Epithelial cell of proximal tubule (primary cell): Measurements from ENCODE around the gene PSMB5. TPM values are rescaled to one million over a fixed set of nuclear protein-coding genes. Genes with fewer than 3 reads are reported as not detected.
"Not testable (repeated sequence)": the region's sequence is repeated elsewhere in the genome, so short reads cannot be mapped to it uniquely, and the experiment has no call there.

Source experiments
- DNase-seq: peaks from one replicate; pipeline ENCODE4 v3.0.0-alpha.2; 2011; ENCODE audit warnings: low read depth
- H3K4me3 ChIP-seq: 2 replicates; pipeline ENCODE4 v1.5.1; 2011; ENCODE audit warnings: low read depth, mild to moderate bottlenecking, low read length
- total RNA-seq: library from RNA; depleted of rRNA; stranded (reverse); fragments of >200 nt; gene quantifications from 2 replicates; pipeline ENCODE4 v1.2.3, GENCODE V29; 2015
- TF ChIP-seq, protein P1 (sequence below): conservative IDR thresholded peaks from 2 replicates; pipeline ENCODE4 v1.5.1; 2012; ENCODE audit warnings: low read depth, mild to moderate bottlenecking, low read length

PSMB5 gene
- total RNA-seq, 1 donor from 2014 or later, result 388 TPM

GRCh38 chr14:23021889-23022442 is 12.7 kb downstream of the PSMB5 start:
- DNase-seq, result no peak
- TF ChIP-seq, protein P1, sequence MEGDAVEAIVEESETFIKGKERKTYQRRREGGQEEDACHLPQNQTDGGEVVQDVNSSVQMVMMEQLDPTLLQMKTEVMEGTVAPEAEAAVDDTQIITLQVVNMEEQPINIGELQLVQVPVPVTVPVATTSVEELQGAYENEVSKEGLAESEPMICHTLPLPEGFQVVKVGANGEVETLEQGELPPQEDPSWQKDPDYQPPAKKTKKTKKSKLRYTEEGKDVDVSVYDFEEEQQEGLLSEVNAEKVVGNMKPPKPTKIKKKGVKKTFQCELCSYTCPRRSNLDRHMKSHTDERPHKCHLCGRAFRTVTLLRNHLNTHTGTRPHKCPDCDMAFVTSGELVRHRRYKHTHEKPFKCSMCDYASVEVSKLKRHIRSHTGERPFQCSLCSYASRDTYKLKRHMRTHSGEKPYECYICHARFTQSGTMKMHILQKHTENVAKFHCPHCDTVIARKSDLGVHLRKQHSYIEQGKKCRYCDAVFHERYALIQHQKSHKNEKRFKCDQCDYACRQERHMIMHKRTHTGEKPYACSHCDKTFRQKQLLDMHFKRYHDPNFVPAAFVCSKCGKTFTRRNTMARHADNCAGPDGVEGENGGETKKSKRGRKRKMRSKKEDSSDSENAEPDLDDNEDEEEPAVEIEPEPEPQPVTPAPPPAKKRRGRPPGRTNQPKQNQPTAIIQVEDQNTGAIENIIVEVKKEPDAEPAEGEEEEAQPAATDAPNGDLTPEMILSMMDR, result no peak
- H3K4me3 ChIP-seq, result no peak overlapping the region

GRCh38 chr14:23021434-23021833 is 13.3 kb downstream of the PSMB5 start:
- TF ChIP-seq, protein P1, result no peak
- no peak for DNase-seq
- H3K4me3 ChIP-seq, result no peak overlapping the region

DNA sequence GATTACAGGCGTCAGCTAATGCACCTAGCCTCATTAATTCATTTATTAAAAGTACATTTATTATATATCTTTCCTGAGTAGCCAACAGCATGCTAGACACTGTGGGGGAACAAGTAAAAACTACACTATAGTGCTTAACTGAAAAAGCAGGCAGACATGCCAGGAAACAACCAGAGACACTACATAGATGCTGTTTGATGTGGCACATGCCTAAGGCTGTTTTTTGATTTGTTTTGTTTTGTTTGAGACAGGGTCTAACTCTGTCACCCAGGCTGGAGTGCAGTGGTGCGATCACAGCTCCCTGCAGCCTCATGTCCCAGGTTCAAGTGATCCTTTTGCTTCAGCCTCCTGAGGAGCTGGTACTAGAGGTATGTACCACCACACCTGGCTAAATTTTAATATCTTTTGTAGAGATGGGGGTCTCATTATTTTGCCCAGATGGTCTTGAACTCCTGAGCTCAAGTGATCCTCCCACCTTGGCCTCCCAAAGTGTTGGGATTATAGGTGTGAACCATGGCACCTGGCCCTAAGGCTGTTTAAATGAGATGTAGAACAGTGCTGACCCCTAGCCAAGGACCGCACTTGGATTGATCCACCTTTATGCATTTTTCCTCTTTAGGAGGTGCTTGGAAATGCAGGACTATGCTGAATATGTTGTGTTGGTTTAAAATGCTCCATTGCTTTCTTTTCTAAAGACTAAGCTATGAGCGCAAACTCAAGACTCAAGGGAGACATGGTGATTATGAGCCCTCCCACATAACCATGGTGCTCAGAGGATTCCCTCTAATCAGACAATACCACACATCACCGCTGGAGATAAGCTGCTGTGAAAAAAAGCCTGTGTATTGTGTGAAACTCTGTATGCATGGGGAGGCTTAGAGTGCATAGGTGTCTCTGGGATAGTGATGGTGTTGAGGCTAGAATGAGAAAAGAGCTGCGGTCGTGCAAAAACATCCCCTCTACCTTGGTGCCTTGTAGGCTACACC is 14.3 kb downstream of the PSMB5 start:
- H3K4me3 ChIP-seq, result no peak overlapping the region
- no peak for DNase-seq
- TF ChIP-seq, protein P1, result no peak

GRCh38 chr14:23018107-23018506 is 16.6 kb downstream of the PSMB5 start:
- TF ChIP-seq, protein P1, result no peak
- DNase-seq, result no peak
- no peak overlapping the region for H3K4me3 ChIP-seq

GRCh38 chr14:23017091-23017490 is 17.6 kb downstream of the PSMB5 start:
- TF ChIP-seq, protein P1, result no peak

GRCh38 chr14:23015618-23016017 is 19.1 kb downstream of the PSMB5 start:
- H3K4me3 ChIP-seq, result no peak overlapping the region
- DNase-seq, result no peak
- TF ChIP-seq, protein P1, result no peak

More at GRCh38 chr14:23017091-23017490, 17.6 kb downstream of the PSMB5 start:
- no peak for DNase-seq
- H3K4me3 ChIP-seq, result no peak overlapping the region

- H3K4me3 ChIP-seq, DNase-seq: not testable (repeated sequence)
These were observed 21.0 kb downstream of the PSMB5 start for GRCh38 chr14:23013749-23014054.
